ENCODE results near the gene DIRAS1. TPM values are rescaled to one million over a fixed set of nuclear protein-coding genes. Genes with fewer than 3 reads are reported as not detected.

Gene DIRAS1
- total and polyA plus RNA-seq, 2 of the 8 experiments (the other 6 are each of a cell fraction or from before 2014, with no cell fraction given) = 20.2 to 22.3 TPM

GRCh38 chr19:2751438-2751830 is 30.3 kb upstream of the DIRAS1 start:
- Histone ChIP-seq H3K23ac (ENCODE audit: insufficient read length) (no peak overlapping the region), H3K27me3 (replicated peaks in 1 of 4; ENCODE audit: control insufficient read depth in 3 of 4, extremely low read depth in 1 of 4, insufficient read depth in 3 of 4, low read length in 3 of 4) (peaks cover 0 to 6% (median 2%) of the 10 kb centered on the region in 4 experiments; a peak in 2 of 7 replicates), H3K9me3 (ENCODE audit: insufficient read depth in 2 of 2, low read depth in 1 of 2, low read length in 1 of 2) (no peaks in the 10 kb centered on the region), H3K23me2 (ENCODE audit: low read depth, low read length) (no peaks in the 10 kb centered on the region), H3K27ac (ENCODE audit: low read depth, low read length) (no peak overlapping the region), H3K4me1 (replicated peaks in 1 of 4; ENCODE audit: control insufficient read depth in 3 of 4, insufficient read depth in 4 of 4, low read length in 3 of 4) (no peaks in the 10 kb centered on the region), H2BK5ac (ENCODE audit: low read depth, low read length) (no peak overlapping the region), H3K56ac (replicated peaks; ENCODE audit: insufficient read length, low read depth, low read length) (no peak overlapping the region), H3K79me2 (ENCODE audit: control insufficient read depth in 1 of 2, insufficient read depth in 2 of 2, low read length in 2 of 2) (no peaks in the 10 kb centered on the region), H4K91ac (replicated peaks; ENCODE audit: insufficient read length, low read length) (no peak overlapping the region), H2BK120ac (replicated peaks; ENCODE audit: low read depth, low read length) (no peak overlapping the region), H3K4me3 (ENCODE audit: extremely low read depth in 1 of 4, insufficient read depth in 2 of 4, low read depth in 3 of 4, low read length in 4 of 4) (no peak overlapping the region), H2BK20ac (ENCODE audit: low read length) (no peak overlapping the region), H2AK5ac (ENCODE audit: low read depth, low read length) (no peak overlapping the region), H2BK15ac (ENCODE audit: low read length) (no peak overlapping the region), H3K36me3 (ENCODE audit: control insufficient read depth in 2 of 4, insufficient read depth in 4 of 4, low read length in 3 of 4) (peaks cover 6 to 23% (median 17%) of the 10 kb centered on the region in 4 experiments), H3K14ac (ENCODE audit: insufficient read length) (no peak overlapping the region), H2AFZ (ENCODE audit: low read length) (no peak overlapping the region), H3K9ac (replicated peaks in 1 of 4; ENCODE audit: extremely low read depth in 1 of 4, low read depth in 3 of 4, low read length in 3 of 4) (no peak overlapping the region), H3K18ac (ENCODE audit: extremely low read depth, low read length) (no peak overlapping the region), H4K5ac (ENCODE audit: insufficient read length, low read depth, low read length) (no peak overlapping the region), H2BK12ac (ENCODE audit: low read depth, low read length) (no peak overlapping the region), H4K20me1 (replicated peaks in 1 of 2; ENCODE audit: control insufficient read depth in 1 of 2, insufficient read depth in 2 of 2, low read length in 2 of 2) (peaks cover 0 to 2% of the 10 kb centered on the region in 2 experiments), H3K4me2 (ENCODE audit: insufficient read depth in 1 of 2, low read depth in 2 of 2, low read length in 2 of 2) (no peak overlapping the region), H3K4ac (replicated peaks; ENCODE audit: insufficient read length, low read depth, low read length) (no peak overlapping the region), H3K79me1 (ENCODE audit: low read depth, low read length) (no peaks in the 10 kb centered on the region), H4K8ac (ENCODE audit: extremely low read depth, insufficient read depth, low read length) (no peak overlapping the region)
- FAIRE-seq (no peak), DNase-seq (ENCODE audit: low read depth in 1 of 2, low spot score in 2 of 2) (no peak)
- 91% methylated on average over 11 of the region's 21 CpGs; no CpG with 5 or more reads in 1 of the 2 experiments for WGBS, 2 experiments (ENCODE audit: extremely low coverage in 1 of 2, insufficient coverage in 1 of 2, insufficient read length in 1 of 2, insufficient replicate concordance in 2 of 2, low coverage in 1 of 2, low lambda C conversion rate in 2 of 2, missing lambda C conversion rate in 1 of 2)
- TF ChIP-seq SRF (IDR thresholded peaks at IDR 0.05; ENCODE audit: low read depth, low read length) = no peak
- no peak for TF ChIP-seq POLR2AphosphoS5 (IDR thresholded peaks at IDR 0.05; ENCODE audit: low read depth, low read length)
- no peak for TF ChIP-seq RFX5 (IDR thresholded peaks at IDR 0.05; ENCODE audit: borderline replicate concordance, low read depth, low read length)
- no peak for TF ChIP-seq EP300 (IDR thresholded peaks at IDR 0.05; ENCODE audit: borderline replicate concordance in 1 of 2, low read depth in 2 of 2, low read length in 2 of 2)
- TF ChIP-seq TEAD4 (IDR thresholded peaks at IDR 0.05; ENCODE audit: low read depth, low read length) = no peak
- POLR2A ChIA-PET (ENCODE audit: partially characterized antibody) = interaction anchor here (1.2 kb wide), 1 partner anchor 136 kb away, joined by 3 read pairs; no protein-coding TSS in a partner anchor
- CTCF ChIA-PET (ENCODE audit: partially characterized antibody) = interaction anchor here (1.2 to 9.8 kb wide), 3 partner anchors 98 to 115 kb away, joined by 4 to 117 read pairs (median 19); no protein-coding TSS in a partner anchor

All from H1 (cell line).